ENCODE measurements around the gene CACNA1C.
A peak's percentile ranks its signal among the peaks of the same experiment; 100 is the strongest.

The CACNA1C gene

DNA sequence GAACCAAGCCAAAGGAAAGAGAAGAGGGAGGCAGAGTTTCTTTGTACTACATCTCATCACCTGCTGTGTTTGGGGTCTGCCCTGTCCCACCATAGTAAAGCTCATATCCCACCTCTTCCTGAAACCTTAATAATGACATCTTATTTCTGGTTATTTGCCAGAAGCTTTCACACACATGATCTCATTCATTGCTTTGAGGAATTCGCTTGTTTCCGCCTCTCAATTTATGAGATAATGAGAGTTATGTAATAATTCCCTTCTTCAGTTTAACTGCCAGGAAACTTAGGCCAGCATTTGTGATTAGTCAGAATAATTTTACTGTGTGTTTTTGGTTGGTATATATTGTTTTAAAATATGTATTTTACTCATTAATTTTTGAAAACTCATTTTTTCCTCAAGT lies 205.2 kb downstream of the CACNA1C start:
- DNase-seq (ENCODE audit: low read depth), result peak; percentile 39

DNA sequence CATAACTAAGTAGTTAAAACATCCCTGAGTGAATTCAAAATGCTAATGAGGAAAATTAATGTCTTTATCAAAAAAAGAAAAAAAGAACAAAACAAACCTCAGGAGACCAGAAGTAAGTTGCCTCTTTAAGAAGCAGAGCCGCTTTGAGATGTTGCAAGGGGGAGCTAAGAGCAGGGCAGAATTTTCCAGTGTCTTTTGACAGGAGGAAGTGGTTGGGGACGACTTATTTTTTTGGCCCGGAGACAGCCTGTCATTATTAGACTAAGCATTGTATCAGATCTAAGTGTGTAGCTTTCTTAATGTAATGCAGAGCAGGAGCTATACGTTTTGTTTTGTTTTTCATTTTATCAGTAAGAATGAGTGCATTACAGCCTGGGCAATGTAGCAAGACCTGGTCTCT lies 206.6 kb downstream of the CACNA1C start:
- DNase-seq (ENCODE audit: low read depth), result peak; percentile 60

DNA sequence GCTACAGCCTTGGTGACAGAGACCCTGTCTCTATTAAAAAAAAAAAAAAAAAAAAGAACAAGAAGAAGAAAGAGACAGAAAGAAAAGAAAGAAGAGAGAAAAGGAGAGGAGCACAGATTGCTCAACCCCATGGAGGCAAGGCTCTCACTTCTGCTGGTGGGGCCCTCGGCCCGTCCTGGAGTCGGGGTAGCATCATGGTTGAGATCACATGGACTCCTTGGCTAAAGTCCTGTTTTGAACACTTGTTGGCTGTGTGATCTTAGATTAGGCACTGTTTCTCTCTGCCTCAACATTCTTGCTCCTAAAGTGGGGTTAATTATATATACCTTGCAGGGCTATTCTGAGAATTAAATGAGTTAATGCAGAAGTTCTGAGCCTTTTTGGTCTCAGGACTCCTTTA lies 207.7 kb downstream of the CACNA1C start:
- DNase-seq (ENCODE audit: low read depth), result no peak

DNA sequence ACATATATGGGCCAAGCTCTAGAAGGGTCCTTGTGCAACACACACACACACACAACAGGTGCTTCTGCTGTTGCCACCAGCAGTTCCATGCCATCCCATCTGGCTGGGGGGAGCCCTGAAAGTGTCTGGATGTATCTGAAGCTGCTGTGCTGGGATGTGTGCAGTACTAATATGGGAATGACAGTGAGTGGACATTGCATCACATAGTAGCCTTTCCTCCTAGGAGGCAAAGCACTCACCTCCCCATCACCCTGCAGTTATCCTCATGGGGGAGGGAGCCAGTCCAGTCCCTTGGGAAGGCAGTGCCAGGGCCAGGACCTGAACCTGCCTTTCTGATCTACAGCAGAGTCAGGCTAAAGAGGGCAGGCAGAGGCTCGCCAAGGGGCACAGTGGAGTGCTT lies 208.9 kb downstream of the CACNA1C start:
- DNase-seq (ENCODE audit: low read depth), result peak; percentile 67

DNA sequence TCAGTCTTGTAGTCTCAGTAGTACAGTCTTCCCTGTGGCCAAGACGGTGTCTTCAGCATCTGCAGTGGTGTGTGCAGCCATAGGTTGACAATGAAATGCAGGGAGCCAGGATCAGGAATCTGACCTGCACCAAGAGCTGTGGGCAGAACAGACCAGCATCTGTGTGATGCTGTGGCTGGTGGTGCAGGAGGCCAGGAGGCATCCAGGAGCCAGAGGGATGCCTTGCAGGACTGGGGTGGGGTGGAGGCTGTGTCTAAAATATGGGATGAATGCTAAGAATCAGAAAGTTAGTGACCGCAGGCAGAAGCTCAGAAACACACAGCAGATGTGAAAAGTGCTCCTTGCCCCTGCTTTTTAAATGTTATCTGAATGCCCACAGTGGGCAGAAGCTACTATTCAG lies 209.7 kb downstream of the CACNA1C start:
- DNase-seq (ENCODE audit: low read depth), result peak; percentile 43

DNA sequence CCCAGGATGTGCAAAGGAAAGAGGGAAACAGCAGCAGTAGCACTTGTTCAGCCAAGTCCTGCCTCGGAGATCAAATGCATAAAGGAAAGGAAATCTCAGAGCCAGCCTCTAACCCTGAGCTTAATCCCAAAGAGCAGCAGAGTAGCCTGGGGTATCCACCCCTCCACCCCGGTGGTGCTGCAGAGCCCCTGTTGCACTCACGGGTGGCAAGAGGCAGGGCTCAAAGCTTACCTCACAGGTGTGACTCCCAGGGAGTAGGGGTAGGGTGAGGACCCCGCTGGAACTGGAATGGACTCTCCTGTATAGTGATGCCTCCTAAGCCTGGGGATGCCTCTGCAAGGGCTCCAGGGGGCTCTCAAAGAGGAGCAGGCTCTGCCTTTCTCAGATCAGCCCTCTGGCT lies 211.1 kb downstream of the CACNA1C start:
- DNase-seq (ENCODE audit: low read depth), result no peak

DNA sequence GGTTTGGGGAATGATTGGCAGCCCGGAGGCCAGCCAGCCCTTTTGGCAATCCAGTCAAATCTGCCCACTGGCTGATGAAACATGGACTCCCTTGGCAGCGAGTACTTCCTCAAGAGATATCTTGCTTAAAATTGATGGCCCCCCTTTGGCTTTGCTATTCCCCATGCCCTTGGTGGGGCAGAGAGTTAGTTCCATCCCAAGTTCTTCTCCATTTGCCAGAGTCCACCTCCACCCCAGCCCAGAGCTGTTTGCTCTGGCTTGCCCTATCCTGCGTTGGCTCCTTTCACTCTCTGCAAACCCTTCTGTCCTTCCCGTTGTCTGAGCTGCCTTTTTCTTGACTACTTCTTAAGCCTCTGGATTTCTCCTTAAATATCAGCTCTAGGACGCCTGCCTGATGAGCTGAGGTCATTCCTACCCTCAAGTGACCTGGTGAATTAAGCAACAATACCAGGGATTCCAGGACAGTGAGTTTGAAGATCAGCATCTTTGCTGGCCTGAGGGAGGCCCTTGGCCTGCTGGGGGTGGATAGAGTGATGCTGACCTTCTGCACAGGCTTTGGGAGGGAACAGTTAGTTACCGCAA lies 212.0 kb downstream of the CACNA1C start:
- DNase-seq (ENCODE audit: low read depth), result peak; percentile 100

DNA sequence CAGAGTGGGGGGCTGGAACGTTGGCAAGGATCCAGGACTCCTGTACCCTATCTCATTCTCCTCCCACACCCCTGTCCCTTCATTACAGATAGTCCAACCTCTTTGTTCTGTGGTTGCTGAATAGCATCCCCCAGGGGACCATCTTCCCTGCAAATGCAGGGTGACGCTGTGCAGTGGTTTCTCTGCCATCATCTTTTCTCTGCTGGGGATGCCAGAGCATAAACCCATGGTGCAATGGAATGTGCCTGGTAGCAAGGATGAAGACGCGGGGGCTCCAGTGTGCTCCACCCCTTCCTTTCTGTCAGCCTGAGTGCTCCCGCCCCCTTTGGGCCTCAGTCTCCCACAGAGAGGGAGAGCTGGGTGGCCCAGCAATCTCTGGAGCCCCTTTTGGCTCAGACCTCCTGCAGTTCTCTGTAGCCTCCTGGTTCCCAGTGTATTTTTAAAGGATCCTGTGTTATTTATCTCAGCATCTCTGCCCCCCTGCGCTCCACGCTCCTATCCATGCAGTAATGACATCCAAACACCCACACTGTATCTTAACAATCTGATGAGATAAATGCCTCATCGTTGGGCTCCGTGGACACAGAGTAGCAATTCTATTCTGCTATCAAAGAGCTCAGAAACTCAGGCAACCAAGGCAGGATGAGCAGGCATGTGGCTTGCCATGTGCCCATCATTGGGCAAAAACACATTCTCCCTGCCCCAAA lies 212.8 kb downstream of the CACNA1C start:
- peak; percentile 90 for DNase-seq (ENCODE audit: low read depth)

DNA sequence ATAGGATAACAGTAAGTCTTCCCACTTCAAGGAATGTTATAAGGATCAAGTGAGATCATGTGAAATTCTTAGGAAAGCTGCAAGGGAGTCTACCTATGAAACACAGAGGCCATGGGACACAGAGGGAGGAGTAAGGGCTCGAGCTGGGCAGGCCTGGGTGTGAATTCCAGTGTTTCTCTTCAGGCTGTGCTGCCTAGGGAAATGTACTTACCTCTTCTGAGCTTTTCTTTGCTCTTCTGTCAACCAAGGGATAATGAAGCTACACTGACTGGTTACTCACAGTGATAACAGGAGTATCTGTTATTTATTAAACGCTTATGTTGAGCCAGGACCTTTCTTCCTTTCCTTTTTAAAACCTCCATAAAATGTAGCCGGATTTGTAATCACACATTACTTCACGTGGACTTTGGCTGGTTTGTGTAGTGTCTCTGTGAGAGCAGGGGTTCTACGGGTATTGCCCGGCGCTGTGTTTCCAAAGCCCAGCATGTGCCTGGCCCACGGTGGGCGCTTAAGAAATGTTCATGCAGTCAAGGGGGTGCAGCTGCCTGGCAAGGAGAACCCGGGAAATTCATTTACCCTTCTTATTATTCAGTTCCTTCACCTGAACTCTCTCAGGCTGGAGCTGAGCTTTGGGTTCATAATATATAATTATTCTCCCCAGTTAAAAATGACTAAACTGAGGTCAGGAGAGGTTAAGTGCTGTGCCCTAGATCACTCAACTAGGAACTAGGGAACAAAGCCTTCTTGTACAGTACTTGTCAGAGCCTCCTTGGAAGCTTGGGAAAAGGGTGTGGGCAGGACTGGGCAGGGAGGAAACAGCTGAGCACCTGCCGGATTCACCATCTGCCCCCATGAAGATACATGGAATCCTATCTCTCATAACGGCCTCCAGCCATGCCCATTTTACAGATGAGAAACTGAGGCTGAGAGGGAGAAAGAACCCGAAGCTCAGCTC lies 214.2 kb downstream of the CACNA1C start:
- peak; percentile 41 for DNase-seq (ENCODE audit: low read depth)

DNA sequence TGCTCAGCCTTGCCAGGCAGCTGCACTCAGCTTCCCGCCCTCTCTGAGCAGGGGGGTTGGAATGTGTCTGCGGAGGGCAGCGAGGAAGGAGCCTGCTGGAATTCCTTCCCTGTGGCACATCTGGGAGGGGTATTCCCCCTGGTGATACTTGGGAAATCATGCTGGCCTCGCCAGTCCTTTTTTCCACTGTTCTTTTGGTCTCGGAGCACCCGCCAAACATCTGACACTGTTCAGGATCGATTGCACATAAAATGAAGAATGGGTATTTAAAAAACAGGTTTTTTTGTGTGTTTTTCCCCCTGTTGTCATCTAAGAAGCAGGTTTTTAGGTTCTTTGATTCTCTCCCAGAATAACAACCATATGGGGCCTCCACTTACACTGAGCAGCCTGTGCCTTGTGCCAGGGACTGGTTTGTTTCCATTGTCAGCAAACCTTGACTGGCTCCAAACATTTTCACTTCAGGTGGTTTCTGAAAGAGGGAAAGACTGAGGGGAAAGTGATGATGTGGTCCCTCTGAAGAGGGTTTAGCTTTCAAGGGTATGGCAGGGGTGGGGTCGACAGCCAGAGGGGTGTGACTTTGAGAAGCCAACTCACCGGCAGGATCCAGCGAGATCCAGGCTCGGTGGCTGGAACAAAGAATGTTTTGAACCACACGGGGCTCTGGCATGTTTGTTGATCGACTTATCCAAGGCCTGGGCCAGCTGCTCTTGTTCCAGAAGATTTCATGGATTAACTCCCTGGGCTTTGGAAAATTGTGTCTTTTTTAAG lies 215.1 kb downstream of the CACNA1C start:
- peak; percentile 91 for DNase-seq (ENCODE audit: low read depth)

DNA sequence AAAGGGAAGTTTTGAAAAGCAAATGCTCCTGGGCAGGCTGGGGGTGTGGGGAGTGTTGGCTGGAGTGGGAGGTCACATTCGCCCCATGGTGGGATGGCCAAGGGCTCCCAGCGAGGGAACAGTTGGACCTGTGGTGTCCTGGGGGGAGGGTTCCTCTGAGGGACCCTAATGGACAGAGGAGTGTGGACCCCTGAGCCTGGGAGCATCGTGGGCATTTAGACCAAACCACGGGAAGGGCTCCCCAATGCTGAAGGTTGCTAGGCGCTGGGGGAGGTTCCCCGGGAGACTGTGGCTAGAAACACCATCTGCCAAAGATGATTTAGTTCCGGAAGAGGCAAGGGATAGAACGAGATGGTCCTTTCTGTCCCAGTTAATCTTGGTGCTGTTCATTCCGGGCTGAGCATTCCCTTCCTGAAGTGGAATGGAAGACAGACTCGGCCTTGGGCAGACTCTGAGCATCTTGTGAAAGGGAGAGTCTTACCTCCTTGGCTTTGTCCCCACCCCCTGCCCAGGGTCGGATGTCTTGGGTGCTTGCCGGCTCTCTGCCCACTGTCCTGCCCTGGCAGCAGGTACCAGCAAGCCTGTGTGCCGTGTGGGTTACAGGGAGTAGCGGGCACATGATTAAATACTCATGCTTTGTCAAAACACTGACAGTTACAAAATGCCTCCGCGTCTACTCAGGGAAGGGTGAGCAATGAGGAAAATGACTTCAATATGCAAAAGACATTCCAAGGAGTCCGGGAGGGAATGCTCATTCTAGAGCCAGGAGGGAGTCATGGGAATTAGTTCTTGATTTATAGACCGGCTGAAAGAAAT lies 215.9 kb downstream of the CACNA1C start:
- peak; percentile 97 for DNase-seq (ENCODE audit: low read depth)

DNA sequence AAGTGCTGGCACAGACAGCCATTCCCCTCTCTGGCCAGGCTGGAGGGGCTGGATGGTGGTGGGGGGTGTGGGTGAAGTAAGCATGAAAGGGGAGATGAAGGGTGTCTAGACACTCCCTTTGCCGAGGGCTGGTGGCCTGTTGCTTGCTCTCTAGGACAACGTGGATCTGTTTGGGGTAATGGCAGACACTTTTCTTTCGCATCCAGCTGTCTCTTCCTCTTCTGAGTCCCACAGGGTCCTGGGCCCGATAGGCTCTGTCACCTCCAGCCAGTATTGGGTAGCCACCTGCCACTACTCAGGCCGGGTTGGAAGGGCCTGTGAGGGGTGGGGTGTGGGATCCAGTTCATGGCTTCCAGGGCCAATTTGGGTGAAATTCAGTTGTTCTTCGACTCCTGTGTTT lies 218.1 kb downstream of the CACNA1C start:
- DNase-seq (ENCODE audit: low read depth), result no peak

DNA sequence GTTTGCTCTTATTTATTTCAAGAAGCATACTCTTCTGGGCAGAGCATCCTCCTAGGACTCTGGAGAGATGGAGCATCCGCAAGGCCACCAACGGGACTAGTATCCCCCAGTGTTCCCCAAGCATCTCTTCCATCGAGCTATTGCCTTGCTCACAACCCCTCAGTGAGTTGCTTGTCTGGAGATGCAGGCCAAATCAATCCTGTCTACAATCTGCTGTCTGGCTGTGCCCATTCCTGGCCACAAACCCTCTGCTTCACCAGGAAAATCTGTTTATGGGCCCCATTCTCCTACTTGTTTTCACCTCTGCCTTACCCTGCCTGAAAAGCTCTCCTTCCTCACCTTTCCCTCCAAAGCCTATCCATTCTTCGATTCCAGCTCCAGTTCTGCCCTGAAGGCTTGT lies 219.2 kb downstream of the CACNA1C start:
- no peak for DNase-seq (ENCODE audit: low read depth)

DNA sequence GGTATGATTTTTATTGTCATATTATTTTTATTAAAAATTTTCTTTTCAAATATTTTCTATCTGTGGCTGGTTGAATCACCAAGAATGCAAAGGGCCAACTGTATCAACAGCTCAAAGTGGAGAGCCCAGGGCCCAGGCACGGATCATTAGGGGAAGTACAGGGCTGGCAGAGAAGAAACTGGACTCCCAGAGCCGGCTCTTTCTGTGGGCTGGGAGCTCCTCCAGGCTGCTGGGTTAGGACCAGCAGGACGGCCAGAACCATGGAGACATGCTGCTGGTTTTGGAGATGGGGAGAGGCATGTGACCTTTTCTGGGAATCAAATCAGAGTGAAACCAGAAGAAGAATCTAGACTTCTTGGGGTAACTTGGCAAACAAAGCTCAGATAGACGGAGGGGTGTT lies 220.5 kb downstream of the CACNA1C start:
- DNase-seq (ENCODE audit: low read depth), result peak; percentile 78

DNA sequence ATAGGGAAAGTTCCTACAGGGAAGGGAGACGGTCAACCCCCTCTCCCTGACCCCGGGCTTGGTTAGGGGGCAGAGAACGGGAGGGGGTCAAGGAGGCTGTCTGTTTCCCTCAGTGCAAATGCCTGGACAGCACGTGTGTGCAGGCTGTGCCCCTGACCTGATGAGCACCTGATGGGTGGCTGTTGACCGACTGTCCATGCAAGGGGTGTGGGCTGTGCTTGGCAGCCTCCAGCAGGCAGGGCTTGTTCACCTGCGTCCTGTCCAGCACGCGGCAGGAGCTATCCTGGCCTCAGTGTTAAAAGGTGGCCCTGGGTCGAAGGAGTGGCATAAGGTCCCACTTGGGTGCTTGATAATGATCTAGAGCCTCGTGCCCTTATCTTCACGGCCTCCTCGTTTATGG lies 221.0 kb downstream of the CACNA1C start:
- DNase-seq (ENCODE audit: low read depth), result no peak

DNA sequence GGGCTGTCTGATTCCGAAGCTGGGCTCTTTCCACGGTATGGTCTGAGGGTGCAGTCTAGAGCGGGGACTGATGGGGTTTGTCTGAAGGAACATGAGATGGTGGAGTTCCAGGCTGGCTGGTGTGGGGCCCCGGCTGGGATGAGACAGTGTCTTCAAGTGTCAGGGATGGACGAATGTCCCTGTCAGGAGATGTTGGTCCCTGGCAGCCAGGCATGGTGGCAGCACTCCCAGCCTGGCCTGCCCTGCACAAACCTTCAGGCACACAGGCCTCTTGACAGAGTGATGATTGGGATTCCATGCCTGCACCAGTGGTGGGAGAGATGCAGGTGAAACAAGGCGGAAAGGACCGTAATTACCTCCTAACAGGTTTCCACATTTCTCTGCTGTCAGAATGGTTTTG lies 221.9 kb downstream of the CACNA1C start:
- DNase-seq (ENCODE audit: low read depth), result no peak

DNA sequence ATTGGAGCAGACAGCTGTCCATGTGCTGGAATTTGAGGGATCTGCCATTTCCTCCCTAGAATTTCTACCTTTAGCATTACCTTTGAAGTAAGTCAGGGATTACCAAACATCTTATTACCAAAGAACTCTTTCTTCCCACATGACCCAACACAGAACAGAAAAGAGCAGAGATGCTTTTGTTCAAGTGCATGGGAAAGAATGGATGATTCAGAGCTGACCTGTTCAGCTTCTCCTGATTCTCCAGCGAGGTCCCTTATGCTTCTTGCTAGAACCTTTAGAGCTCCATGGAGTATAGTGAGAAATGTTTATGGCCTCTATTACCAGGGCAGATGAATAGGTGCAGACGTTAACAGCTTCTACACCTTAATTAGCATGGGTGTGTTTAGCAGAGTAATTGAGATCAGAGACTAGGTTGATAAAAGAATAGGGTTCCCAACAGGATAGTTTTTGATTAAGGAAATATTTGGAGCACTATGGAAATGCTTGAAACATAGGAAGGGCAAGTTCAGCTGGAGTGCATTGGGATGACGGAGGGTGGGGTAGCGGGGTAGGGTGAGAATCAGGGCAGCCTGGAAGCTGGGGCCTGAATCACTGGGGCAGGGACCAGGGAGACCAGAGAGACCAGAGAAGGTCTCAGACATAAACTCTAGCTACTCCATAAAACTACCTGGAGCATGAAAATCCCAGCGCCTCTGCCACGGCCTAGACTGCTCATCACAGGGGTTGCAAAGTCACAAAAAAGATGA lies 223.7 kb downstream of the CACNA1C start:
- DNase-seq (ENCODE audit: low read depth), result no peak

DNA sequence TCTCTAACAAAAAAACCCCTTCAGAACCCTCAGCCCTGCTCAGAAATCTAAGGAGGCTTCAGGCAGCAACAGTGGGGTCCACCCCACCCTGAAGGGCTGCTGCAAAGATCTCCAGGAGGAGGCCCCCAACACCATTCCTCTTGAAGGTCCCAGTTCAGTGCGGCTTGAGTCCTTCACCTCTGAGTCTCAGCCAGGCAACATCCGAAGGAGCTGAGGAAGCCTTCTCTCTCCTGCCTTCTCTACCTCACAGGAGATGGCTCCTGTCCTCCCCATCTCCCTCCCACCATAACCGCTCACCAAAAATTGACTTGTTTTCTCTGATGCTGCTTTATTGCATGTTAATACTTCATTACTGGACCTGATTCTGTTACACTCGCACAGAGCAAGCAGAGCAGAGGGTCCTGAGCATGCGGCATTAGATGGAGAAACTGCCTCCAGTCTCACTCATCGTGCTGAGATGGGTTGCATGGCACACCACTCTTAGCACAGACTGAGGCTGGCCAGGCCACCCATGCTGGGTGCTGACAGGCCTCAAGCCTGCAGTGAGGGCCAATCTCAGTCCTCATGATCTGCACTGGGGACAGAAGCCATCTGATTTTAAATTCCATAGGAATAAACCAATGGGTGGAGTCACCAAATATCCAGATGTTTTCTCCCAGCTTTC lies 224.8 kb downstream of the CACNA1C start:
- DNase-seq (ENCODE audit: low read depth), result no peak

DNA sequence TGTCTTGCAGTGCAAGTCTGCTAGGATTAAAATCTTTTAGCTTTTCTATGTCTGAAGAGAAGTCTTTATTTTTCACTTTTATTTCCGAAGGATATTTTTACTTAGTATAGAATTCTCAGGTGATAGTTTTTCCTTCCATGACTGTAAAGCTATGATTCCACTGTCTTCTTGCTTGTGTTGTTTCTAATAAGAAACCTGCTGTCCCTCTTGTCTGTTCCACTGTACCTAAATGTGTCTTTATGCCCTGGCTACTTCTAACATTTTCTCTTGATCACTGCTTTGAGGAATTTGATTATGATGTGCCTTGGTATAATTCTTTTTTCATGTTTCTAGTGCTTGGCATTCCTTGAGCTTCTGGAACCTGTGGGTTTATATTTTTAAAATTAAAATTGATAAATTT lies 228.7 kb downstream of the CACNA1C start:
- DNase-seq (ENCODE audit: low read depth), result no peak

DNA sequence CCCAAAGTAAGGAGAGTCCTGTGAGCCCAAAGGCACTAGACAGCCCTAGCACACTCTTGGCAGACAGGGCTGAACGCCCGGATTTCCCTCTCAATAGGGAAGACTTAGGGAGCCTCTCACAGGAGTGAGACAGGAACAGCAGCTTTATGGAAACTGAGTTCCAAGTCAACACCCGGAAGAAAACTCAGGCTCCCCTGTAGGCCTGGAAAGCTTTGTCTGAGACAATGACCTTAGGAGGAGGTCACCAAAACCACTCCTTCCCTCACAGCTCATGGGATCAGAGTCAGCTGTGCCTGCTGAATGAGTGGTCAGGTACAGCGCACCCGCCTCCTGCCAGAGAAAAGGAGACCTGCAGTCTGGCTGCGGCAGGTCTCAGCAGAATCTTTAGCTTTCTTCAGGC lies 229.5 kb downstream of the CACNA1C start:
- DNase-seq (ENCODE audit: low read depth), result peak; percentile 49

All from EH (cell line).